ENCODE data around the gene ANKLE1. TPM values are rescaled to one million over a fixed set of nuclear protein-coding genes. Genes with fewer than 3 reads are reported as not detected.

The ANKLE1 gene
- total and polyA plus RNA-seq, 2 experiments from 2014 or later = 9.1 to 20.2 TPM

DNA sequence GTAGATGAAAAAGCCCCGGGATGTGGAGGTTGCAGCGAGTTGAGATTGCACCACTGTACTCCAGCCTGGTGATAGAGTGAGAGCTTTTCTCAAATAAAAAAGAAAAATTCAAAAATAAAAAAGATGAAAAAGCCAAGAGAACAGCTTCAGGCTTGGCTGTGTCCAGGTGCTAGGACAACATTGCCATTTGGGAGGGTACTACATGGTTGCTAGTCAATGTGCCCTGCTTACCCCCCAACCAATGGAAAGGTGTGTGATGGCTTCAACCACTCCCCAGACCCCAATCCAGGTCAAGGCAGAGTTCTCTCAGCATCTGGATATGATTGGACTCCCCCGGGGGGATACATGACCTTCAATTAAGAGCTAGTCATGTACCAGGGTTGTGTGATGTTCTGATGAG lies 2.3 kb upstream of the ANKLE1 start:
- no peaks in the 10 kb centered on the region for H3K79me2 ChIP-seq (replicated peaks; ENCODE audit: insufficient read depth)
- ATAC-seq (no peak), DNase-seq (ENCODE audit: low spot score) (no peak)
- no peak overlapping the region for H3K27ac ChIP-seq (ENCODE audit: low read depth)
- Mint-ChIP-seq H3K27ac (no peak overlapping the region), H3K4me1 (peaks cover 2% of the 10 kb centered on the region; the same call in 2 of the 3 replicates), H3K36me3 (ENCODE audit: low read depth) (peaks cover 52% of the 10 kb centered on the region), H3K9me3 (no peaks in the 10 kb centered on the region), H3K4me3 (no peak overlapping the region), H3K27me3 (ENCODE audit: insufficient read depth, low read depth, poor library complexity) (peaks cover 9% of the 10 kb centered on the region)
- H4K20me1 ChIP-seq (replicated peaks; ENCODE audit: insufficient read depth) = peaks cover 4% of the 10 kb centered on the region; the same call in 1 of the 2 replicates
- peaks cover 22% of the 10 kb centered on the region for H3F3A ChIP-seq (replicated peaks; ENCODE audit: low read depth)
- no peaks in the 10 kb centered on the region for H3K4me1 ChIP-seq (ENCODE audit: insufficient read depth)
- H2AFZ ChIP-seq = no peak overlapping the region
- no peak for TF ChIP-seq ZNF331 (CRISPR knock-in tag; IDR thresholded peaks at IDR 0.05; ENCODE audit: low read depth)
- TF ChIP-seq CREB1 (CRISPR knock-in tag; IDR thresholded peaks at IDR 0.05; ENCODE audit: low read depth) = no peak
- no peak for TF ChIP-seq POLR2AphosphoS5 (IDR thresholded peaks at IDR 0.05; ENCODE audit: low read depth)
- TF ChIP-seq, protein P1, sequence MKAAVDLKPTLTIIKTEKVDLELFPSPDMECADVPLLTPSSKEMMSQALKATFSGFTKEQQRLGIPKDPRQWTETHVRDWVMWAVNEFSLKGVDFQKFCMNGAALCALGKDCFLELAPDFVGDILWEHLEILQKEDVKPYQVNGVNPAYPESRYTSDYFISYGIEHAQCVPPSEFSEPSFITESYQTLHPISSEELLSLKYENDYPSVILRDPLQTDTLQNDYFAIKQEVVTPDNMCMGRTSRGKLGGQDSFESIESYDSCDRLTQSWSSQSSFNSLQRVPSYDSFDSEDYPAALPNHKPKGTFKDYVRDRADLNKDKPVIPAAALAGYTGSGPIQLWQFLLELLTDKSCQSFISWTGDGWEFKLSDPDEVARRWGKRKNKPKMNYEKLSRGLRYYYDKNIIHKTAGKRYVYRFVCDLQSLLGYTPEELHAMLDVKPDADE (IDR thresholded peaks at IDR 0.05) = no peak
- TF ChIP-seq, protein P2, sequence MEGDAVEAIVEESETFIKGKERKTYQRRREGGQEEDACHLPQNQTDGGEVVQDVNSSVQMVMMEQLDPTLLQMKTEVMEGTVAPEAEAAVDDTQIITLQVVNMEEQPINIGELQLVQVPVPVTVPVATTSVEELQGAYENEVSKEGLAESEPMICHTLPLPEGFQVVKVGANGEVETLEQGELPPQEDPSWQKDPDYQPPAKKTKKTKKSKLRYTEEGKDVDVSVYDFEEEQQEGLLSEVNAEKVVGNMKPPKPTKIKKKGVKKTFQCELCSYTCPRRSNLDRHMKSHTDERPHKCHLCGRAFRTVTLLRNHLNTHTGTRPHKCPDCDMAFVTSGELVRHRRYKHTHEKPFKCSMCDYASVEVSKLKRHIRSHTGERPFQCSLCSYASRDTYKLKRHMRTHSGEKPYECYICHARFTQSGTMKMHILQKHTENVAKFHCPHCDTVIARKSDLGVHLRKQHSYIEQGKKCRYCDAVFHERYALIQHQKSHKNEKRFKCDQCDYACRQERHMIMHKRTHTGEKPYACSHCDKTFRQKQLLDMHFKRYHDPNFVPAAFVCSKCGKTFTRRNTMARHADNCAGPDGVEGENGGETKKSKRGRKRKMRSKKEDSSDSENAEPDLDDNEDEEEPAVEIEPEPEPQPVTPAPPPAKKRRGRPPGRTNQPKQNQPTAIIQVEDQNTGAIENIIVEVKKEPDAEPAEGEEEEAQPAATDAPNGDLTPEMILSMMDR (conservative IDR thresholded peaks at IDR 0.05; ENCODE audit: low read depth in 2 of 2) = no peak
- peaks cover 10% of the 10 kb centered on the region for H3K36me3 ChIP-seq (ENCODE audit: insufficient read depth)
- peaks cover 6% of the 10 kb centered on the region; the same call in 1 of the 2 replicates for H3K27me3 ChIP-seq (ENCODE audit: insufficient read depth)
- H3K4me2 ChIP-seq = no peak overlapping the region
- H3K4me3 ChIP-seq = no peak overlapping the region
- H3K9me2 ChIP-seq (ENCODE audit: insufficient read depth) = no peaks in the 10 kb centered on the region

DNA sequence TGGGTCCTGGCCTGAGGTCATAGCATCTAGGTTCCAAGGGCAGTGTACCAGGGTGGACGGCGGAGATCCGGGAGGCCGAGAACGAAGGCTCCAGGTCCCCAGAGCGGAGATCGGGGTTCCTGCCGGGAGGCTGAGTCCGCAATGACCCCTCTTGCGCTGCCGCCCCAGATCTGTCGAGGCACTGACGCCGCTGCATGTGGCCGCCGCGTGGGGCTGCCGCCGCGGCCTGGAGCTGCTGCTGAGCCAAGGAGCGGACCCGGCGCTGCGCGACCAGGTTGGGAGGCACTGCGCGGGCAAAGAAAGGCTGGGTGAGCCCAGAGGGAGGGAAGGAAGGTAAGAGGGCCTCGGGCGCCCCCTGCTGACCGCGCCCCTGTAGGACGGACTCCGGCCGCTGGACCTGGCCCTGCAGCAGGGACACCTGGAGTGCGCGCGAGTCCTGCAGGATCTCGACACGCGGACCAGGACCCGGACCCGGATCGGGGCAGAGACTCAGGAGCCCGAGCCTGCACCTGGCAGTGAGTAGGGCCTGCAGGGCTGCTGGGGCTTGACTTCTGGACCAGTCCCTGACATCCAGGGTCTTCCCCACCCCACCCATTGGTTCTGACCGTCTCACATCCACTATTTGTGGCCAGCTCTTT lies 906 bp downstream of the ANKLE1 start:
- ATAC-seq = peak; percentile 88
- H3K27me3 Mint-ChIP-seq (ENCODE audit: insufficient read depth, low read depth, poor library complexity) = peaks cover 4% of the 10 kb centered on the region

More for the DNA sequence above, 906 bp downstream of the ANKLE1 start:
- Histone ChIP-seq H3K4me1 (ENCODE audit: insufficient read depth) (no peaks in the 10 kb centered on the region), H3K36me3 (ENCODE audit: insufficient read depth) (no peaks in the 10 kb centered on the region), H3F3A (replicated peaks; ENCODE audit: low read depth) (peaks cover 24% of the 10 kb centered on the region), H3K79me2 (replicated peaks; ENCODE audit: insufficient read depth) (no peaks in the 10 kb centered on the region), H3K4me2 (peak overlapping the region; percentile 88), H2AFZ (peak overlapping the region; percentile 85), H3K9me2 (ENCODE audit: insufficient read depth) (no peaks in the 10 kb centered on the region), H3K4me3 (peak overlapping the region; percentile 69), H4K20me1 (replicated peaks; ENCODE audit: insufficient read depth) (peaks cover 4% of the 10 kb centered on the region; the same call in 1 of the 2 replicates), H3K27me3 (ENCODE audit: insufficient read depth) (peaks cover 6% of the 10 kb centered on the region; the same call in 1 of the 2 replicates), H3K27ac (ENCODE audit: low read depth) (no peak overlapping the region)
- DNase-seq (ENCODE audit: low spot score) = peak; percentile 95
- H3K4me1 Mint-ChIP-seq = peaks cover 2% of the 10 kb centered on the region; the same call in 2 of the 3 replicates
- TF ChIP-seq NANOG (IDR thresholded peaks at IDR 0.05; ENCODE audit: borderline replicate concordance) (no peak), STAT1 (IDR thresholded peaks at IDR 0.05; ENCODE audit: unreplicated experiment) (no peak), POLR2AphosphoS5 (IDR thresholded peaks at IDR 0.05; ENCODE audit: low read depth) (peak; percentile 54; the same call in 1 of the 2 replicates), CREB1 (CRISPR knock-in tag; IDR thresholded peaks at IDR 0.05; ENCODE audit: low read depth) (peak; percentile 37)
- TF ChIP-seq, protein P2 (conservative IDR thresholded peaks at IDR 0.05; ENCODE audit: low read depth in 2 of 2) = peak; percentile 66 to 95
- no peaks in the 10 kb centered on the region for H3K9me3 Mint-ChIP-seq
- H3K27ac Mint-ChIP-seq = no peak overlapping the region
- peak overlapping the region; percentile 76 for H3K4me3 Mint-ChIP-seq
- H3K36me3 Mint-ChIP-seq (ENCODE audit: low read depth) = peaks cover 37% of the 10 kb centered on the region

All from GM23338 (cell line).